BE2C (cell line): ENCODE data around the gene GGTLC1.
"Not testable (repeated sequence)": the region's sequence is repeated elsewhere in the genome, so short reads cannot be mapped to it uniquely, and the experiment has no call there.

ENCODE experiments used
- DNase-seq: peaks from one replicate; pipeline ENCODE4 v3.0.0-alpha.2; 2020
- H3K27me3 ChIP-seq: fragments of 250-450 bp; sonication (Bioruptor Pico); 2 replicates; pipeline ENCODE4 v1.5.1; 2020; ENCODE audit warnings: mild to moderate bottlenecking
- H3K36me3 ChIP-seq: fragments of 250-450 bp; sonication (Bioruptor Pico); 2 replicates; pipeline ENCODE4 v1.5.1; 2020; ENCODE audit warnings: mild to moderate bottlenecking
- H3K4me1 ChIP-seq: fragments of 250-450 bp; sonication (Bioruptor Pico); 2 replicates; pipeline ENCODE4 v1.5.1; 2020
- H3K4me3 ChIP-seq: 2 replicates; pipeline ENCODE4 v1.5.1; 2011; ENCODE audit warnings: low read depth, low read length
- H3K9me3 ChIP-seq: fragments of 250-450 bp; sonication (Bioruptor Pico); 2 replicates; pipeline ENCODE4 v1.5.1; 2020
- TF ChIP-seq, protein P1 (sequence below): IDR thresholded peaks from 2 replicates; pipeline ENCODE4 v1.5.1; 2012; ENCODE audit warnings: mild to moderate bottlenecking, low read depth, low read length

The GGTLC1 gene

GRCh38 chr20:23984476-23985023 lies 4.0 kb downstream of the GGTLC1 start:
- H3K36me3 ChIP-seq, DNase-seq, H3K4me3 ChIP-seq, H3K4me1 ChIP-seq, H3K9me3 ChIP-seq, H3K27me3 ChIP-seq: not testable (repeated sequence)

- not testable (repeated sequence) for H3K4me3 ChIP-seq, H3K27me3 ChIP-seq, DNase-seq
Observed at GRCh38 chr20:23982112-23983018, 6.2 kb downstream of the GGTLC1 start.

GRCh38 chr20:23981526-23981925 lies 7.1 kb downstream of the GGTLC1 start:
- H3K27me3 ChIP-seq, H3K36me3 ChIP-seq, DNase-seq, H3K4me3 ChIP-seq, H3K9me3 ChIP-seq, H3K4me1 ChIP-seq: not testable (repeated sequence)

More at GRCh38 chr20:23982112-23983018, 6.2 kb downstream of the GGTLC1 start:
- not testable (repeated sequence) for H3K9me3 ChIP-seq, H3K36me3 ChIP-seq, H3K4me1 ChIP-seq

DNA sequence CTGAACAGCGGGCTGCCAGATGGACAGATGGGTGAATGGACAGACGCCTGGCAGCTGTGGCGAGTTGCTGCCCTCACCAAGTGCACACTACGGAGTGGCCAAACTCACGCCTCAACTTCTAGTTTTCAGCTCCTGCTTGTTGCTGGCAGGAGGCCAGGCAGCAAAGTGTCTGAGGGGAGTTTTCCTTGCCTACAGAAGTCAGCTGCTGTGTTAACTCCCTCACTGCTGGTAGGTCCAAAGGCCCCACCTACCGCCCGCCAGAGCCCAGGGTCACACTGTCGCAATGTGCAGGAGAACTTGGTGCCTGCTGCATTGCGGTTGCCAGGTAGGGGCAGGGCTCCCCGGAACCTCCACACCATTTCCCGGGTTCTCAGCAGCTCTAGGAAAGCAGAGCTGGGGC lies 7.6 kb downstream of the GGTLC1 start:
- not testable (repeated sequence) for DNase-seq, H3K36me3 ChIP-seq, H3K9me3 ChIP-seq, H3K4me1 ChIP-seq, H3K27me3 ChIP-seq, H3K4me3 ChIP-seq

GRCh38 chr20:23979899-23980811 lies 8.4 kb downstream of the GGTLC1 start:
- not testable (repeated sequence) for H3K4me1 ChIP-seq, H3K9me3 ChIP-seq, H3K27me3 ChIP-seq, H3K4me3 ChIP-seq, DNase-seq, H3K36me3 ChIP-seq

DNA sequence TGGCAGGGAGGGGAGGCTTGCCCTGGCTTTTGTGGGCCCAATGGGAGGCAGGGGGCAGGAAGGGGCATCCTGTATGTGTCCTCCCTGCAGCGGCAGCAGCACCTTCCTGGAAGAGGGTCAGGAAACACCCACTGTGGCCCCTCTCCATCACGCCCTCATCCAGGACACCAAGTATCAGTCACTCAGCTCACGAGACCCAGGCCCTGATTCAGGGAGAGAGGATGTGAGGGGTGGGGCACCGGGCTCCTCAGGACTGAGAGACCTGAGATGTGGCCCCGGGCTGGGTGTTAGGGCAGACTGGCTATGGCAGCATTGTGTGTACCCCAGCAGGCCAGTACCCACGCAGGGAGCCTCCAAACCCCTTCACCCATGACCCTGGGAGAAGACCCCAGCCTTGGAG lies 9.2 kb downstream of the GGTLC1 start:
- not testable (repeated sequence) for H3K4me3 ChIP-seq, H3K36me3 ChIP-seq, H3K4me1 ChIP-seq, DNase-seq, H3K9me3 ChIP-seq, H3K27me3 ChIP-seq

DNA sequence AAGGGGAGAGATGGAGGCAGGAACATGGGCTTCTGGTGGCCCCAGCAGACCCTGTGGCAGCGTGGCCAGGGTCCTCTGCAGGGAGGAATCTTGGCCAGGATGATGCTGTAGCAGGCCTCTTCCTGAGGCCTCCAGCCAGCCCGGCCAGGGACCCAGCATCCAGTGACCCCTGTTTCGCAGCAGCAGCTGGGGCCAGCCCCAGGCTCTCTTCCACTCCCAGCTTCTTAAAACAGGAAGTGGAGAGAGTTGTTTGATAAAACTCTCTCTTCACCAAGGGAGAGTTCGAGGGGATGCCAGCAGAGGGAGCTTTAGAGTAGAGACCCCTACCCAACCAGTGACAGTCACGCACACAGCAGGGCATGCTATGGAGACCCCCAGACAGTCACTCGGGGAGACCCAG lies 10.1 kb downstream of the GGTLC1 start:
- not testable (repeated sequence) for H3K27me3 ChIP-seq, H3K4me3 ChIP-seq, H3K9me3 ChIP-seq, H3K4me1 ChIP-seq, H3K36me3 ChIP-seq, DNase-seq

DNA sequence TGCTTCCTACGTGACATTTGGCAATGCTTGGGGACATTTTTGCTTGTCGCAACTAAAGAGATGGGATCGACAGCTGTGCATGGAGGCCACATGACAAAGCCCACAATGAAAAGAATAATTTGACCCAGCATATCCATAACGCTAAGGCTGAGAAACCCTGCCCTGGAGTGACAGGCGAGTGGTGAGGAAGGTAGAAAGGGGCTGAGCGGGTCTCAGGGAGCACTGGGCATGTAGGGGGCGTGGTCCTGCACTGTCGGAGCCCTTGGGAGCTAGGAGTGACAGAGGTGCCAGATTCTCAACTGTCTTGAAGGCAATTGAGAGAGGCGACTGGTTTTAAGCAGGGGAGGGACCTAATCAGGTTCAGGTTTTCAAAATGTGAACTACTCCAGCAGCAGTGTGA lies 13.6 kb downstream of the GGTLC1 start:
- no peaks in the 10 kb centered on the region for H3K9me3 ChIP-seq
- TF ChIP-seq, protein P1, sequence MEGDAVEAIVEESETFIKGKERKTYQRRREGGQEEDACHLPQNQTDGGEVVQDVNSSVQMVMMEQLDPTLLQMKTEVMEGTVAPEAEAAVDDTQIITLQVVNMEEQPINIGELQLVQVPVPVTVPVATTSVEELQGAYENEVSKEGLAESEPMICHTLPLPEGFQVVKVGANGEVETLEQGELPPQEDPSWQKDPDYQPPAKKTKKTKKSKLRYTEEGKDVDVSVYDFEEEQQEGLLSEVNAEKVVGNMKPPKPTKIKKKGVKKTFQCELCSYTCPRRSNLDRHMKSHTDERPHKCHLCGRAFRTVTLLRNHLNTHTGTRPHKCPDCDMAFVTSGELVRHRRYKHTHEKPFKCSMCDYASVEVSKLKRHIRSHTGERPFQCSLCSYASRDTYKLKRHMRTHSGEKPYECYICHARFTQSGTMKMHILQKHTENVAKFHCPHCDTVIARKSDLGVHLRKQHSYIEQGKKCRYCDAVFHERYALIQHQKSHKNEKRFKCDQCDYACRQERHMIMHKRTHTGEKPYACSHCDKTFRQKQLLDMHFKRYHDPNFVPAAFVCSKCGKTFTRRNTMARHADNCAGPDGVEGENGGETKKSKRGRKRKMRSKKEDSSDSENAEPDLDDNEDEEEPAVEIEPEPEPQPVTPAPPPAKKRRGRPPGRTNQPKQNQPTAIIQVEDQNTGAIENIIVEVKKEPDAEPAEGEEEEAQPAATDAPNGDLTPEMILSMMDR, result no peak
- no peaks in the 10 kb centered on the region for H3K36me3 ChIP-seq
- DNase-seq, result no peak
- H3K4me3 ChIP-seq, result no peak overlapping the region
- no peaks in the 10 kb centered on the region for H3K4me1 ChIP-seq
- H3K27me3 ChIP-seq, result no peaks in the 10 kb centered on the region

GRCh38 chr20:23971310-23971709 lies 17.3 kb downstream of the GGTLC1 start:
- TF ChIP-seq, protein P1, result no peak
- H3K4me1 ChIP-seq, result no peaks in the 10 kb centered on the region
- no peaks in the 10 kb centered on the region for H3K9me3 ChIP-seq
- no peak overlapping the region for H3K4me3 ChIP-seq
- DNase-seq, result no peak
- H3K36me3 ChIP-seq, result no peaks in the 10 kb centered on the region
- no peaks in the 10 kb centered on the region for H3K27me3 ChIP-seq
